GM12875 (cell line): ENCODE measurements around the gene REXO1.

Experiments used
- H3K4me3 ChIP-seq: one replicate; pipeline ENCODE4 v1.5.1; 2011; ENCODE audit warnings: low read depth, low read length, control low read depth
- CTCF ChIP-seq: IDR thresholded peaks from 2 replicates; pipeline ENCODE4 v1.5.1; 2011; ENCODE audit warnings: low read depth, mild to moderate bottlenecking, control low read depth, inconsistent platforms, low read length, moderate library complexity, borderline replicate concordance; ENCODE audit not compliant: insufficient read depth

The REXO1 gene

GRCh38 chr19:1872807-1873523 is 24.7 kb upstream of the REXO1 start:
- no peak for TF ChIP-seq CTCF
- no peak overlapping the region for H3K4me3 ChIP-seq

GRCh38 chr19:1871630-1872029 is 23.3 kb upstream of the REXO1 start:
- no peak overlapping the region for H3K4me3 ChIP-seq
- TF ChIP-seq CTCF: no peak

GRCh38 chr19:1871140-1871597 is 22.9 kb upstream of the REXO1 start:
- no peak overlapping the region for H3K4me3 ChIP-seq
- TF ChIP-seq CTCF: no peak

- no peak for TF ChIP-seq CTCF
- H3K4me3 ChIP-seq: no peak overlapping the region
Observed at GRCh38 chr19:1868971-1869370, 20.7 kb upstream of the REXO1 start.

GRCh38 chr19:1867349-1867724 is 19.1 kb upstream of the REXO1 start:
- H3K4me3 ChIP-seq: no peak overlapping the region
- no peak for TF ChIP-seq CTCF

GRCh38 chr19:1866693-1867348 is 18.5 kb upstream of the REXO1 start:
- no peak overlapping the region for H3K4me3 ChIP-seq
- TF ChIP-seq CTCF: no peak
